BLaER1 treated with 17β-estradiol and CSF1 and Interleukin-3, amounts not matched to agents 10 nM and 100 nM (cell line): ENCODE results near the gene NKAP.

Experiments
- H3K27ac ChIP-seq, 11 experiments: shearing (Covaris generic); formaldehyde crosslinking; 2 replicates each; pipeline ENCODE4 v1.8.1; 2022
- H3K27me3 ChIP-seq, 11 experiments: shearing (Covaris generic); formaldehyde crosslinking; 2 replicates each; pipeline ENCODE4 v1.8.1; 2022
- H3K36me3 ChIP-seq, 11 experiments: shearing (Covaris generic); formaldehyde crosslinking; 2 replicates each; pipeline ENCODE4 v1.8.1; 2022
- H3K4me1 ChIP-seq, 10 experiments: shearing (Covaris generic); formaldehyde crosslinking; 2 replicates each; pipeline ENCODE4 v1.8.1; 2022
- H3K4me2 ChIP-seq, 11 experiments: shearing (Covaris generic); formaldehyde crosslinking; 2 replicates each; pipeline ENCODE4 v1.8.1; 2022
- H3K4me3 ChIP-seq, 10 experiments: shearing (Covaris generic); formaldehyde crosslinking; 2 replicates each; pipeline ENCODE4 v1.8.1; 2022
- H3K9ac ChIP-seq, 11 experiments: shearing (Covaris generic); formaldehyde crosslinking; 2 replicates each; pipeline ENCODE4 v1.8.1; 2022
- H3K9me3 ChIP-seq, 11 experiments: shearing (Covaris generic); formaldehyde crosslinking; replicated peaks in 1 of 11; 2 replicates each; pipeline ENCODE4 v1.8.1; 2022
- H4K20me1 ChIP-seq, 11 experiments: shearing (Covaris generic); formaldehyde crosslinking; 2 replicates each; pipeline ENCODE4 v1.8.1; 2022
- Cebpa-rat ChIP-seq, 11 experiments: shearing (Covaris generic); IDR thresholded peaks; 2 replicates each; pipeline ENCODE4 v1.8.1; 2022

Gene NKAP

DNA sequence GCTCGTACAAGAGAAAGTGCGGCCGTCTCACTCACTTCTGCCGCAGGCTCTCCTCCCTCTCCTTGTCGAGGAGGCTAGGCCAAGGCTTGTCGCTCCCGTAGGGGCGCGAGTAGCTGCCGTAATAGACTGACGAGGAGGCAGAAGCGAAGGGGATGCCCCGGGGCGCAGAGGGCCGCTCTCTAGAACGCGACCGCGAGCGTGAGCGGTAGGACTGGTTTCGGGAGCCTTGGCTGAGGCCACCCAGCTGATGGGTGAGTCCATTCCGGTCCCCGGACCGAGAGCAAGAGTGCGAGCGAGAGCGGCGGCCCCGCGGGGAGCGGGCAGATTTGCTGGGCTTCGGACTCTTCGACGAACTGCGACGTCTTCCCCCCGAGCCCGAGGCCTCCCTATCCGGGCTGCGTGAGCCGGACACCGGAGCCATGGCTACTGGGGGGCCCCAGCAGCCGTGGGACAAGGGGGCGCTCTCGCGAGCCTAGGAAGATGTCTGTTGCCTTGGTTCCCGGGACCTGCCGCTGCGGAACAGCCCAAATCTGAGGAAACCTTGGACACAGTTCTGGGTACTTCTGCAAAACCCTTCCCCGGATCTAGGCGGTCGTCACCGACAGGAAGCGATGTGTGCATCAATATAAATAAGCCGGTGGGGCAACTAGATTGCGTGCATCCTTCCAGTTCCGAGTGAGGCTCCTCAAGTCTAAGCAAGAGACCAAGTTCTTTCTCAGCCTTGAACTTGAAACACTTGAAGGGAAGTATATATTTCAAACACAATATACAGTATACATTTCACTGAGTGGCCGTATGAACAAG is at the start of gene NKAP:
Gene NKAP, minus strand, starts transcription at position 567 of the 804 bp plus-strand sequence. Its CDS starts 146 bp downstream, at position 421.
- H4K20me1 ChIP-seq = no peaks in the 10 kb centered on the region
- H3K36me3 ChIP-seq = no peaks in the 10 kb centered on the region
- no peak for TF ChIP-seq Cebpa-rat (IDR thresholded peaks at IDR 0.05)
- peak within 1 kb of the TSS; percentile 79 to 91 (median 86) for H3K9ac ChIP-seq
- H3K27ac ChIP-seq = peak within 1 kb of the TSS; percentile 64 to 89 (median 82)
- peak within 1 kb of the TSS; percentile 61 to 82 (median 74) for H3K4me2 ChIP-seq
- H3K27me3 ChIP-seq = no peaks in the 10 kb centered on the region
- H3K4me1 ChIP-seq = peaks cover 9 to 13% (median 11%) of the 10 kb centered on the region in 10 experiments
- H3K9me3 ChIP-seq = peaks cover 0 to 6% (median 0%) of the 10 kb centered on the region in 11 experiments; a peak in 2 of 22 replicates
- H3K4me3 ChIP-seq = peak within 1 kb of the TSS; percentile 57 to 78 (median 74)

DNA sequence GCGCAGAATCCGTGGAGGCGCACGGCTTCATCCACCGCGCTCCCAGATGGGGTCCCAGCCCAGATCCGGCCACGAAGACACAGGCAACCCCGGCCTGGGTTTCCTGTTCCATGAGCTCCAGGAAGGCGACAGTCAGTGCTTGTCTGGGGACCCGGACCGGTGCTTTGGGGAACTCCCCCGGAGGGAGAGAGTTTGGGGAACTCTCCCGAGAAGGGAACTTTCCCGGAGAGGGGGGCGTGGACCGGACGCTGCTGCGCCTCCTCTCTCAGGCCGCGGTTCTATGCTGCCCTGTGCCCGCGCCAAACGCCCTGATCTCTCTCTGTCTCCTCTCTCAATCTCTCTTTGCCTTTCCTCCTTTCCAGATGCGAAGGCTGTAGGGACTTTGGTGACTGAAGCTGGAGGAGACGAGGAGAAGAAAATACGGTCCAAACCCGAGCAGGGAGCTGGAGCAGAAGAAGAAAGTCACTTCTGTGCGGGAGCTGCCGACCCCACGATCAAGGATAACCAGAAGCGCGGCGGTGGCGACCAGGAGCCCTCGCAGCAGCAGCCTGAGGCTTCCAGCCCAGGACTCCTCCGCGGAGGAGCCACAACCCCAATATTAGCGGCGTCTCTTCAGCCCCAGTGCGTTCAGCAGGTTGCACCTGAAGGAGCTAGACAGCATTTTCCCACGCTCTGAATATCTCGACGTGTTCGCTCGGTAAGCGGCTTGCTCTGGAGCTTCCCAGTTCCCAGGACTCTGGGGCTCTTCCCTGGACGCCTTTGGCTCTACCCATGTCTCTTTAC is 47.6 kb upstream of the NKAP start:
- Histone ChIP-seq H3K36me3 (no peaks in the 10 kb centered on the region), H3K9ac (no peak overlapping the region), H3K4me2 (peak overlapping the region; percentile 45 to 79 (median 64)), H3K27me3 (peaks cover 77 to 82% (median 80%) of the 10 kb centered on the region in 11 experiments), H3K4me3 (peak overlapping the region; percentile 3 to 60 (median 38); a peak in 15 of 20 replicates), H4K20me1 (peaks cover 0 to 17% (median 0%) of the 10 kb centered on the region in 11 experiments; a peak in 5 of 22 replicates), H3K4me1 (peaks cover 6 to 18% (median 9%) of the 10 kb centered on the region in 10 experiments; a peak in 14 of 20 replicates), H3K27ac (no peak overlapping the region), H3K9me3 (peaks cover 0 to 24% (median 11%) of the 10 kb centered on the region in 11 experiments; a peak in 13 of 22 replicates)
- TF ChIP-seq Cebpa-rat (IDR thresholded peaks at IDR 0.05) = no peak

DNA sequence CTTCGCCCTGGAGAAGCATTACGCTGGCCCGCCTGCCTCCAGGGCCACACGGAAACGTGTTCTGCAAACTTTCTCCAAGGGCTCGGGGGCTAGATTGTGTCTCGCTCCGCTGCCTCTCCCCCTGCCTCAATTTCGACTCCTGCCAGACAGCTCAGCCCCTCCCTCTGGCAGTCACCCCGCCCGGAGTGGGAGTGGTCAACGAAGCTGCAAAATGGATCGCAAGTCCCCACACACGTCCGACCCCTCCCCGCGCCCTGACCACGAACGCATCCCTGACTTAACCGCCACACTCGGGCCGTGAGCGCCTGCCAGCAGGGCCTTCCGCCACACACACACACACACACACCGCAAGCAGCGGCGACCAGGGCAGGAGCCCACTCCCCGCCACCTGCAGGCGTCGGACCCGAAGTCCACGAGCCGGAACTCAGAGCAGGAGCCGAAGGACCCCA is 47.0 kb upstream of the NKAP start:
- peak overlapping the region; percentile 3 to 60 (median 38); a peak in 15 of 20 replicates for H3K4me3 ChIP-seq
- TF ChIP-seq Cebpa-rat (IDR thresholded peaks at IDR 0.05) = no peak
- peaks cover 0 to 24% (median 11%) of the 10 kb centered on the region in 11 experiments; a peak in 13 of 22 replicates for H3K9me3 ChIP-seq
- peaks cover 70 to 76% (median 74%) of the 10 kb centered on the region in 11 experiments for H3K27me3 ChIP-seq
- peaks cover 6 to 18% (median 9%) of the 10 kb centered on the region in 10 experiments; a peak in 14 of 20 replicates for H3K4me1 ChIP-seq
- peaks cover 0 to 17% (median 0%) of the 10 kb centered on the region in 11 experiments; a peak in 5 of 22 replicates for H4K20me1 ChIP-seq
- no peak overlapping the region for H3K9ac ChIP-seq
- H3K4me2 ChIP-seq = peak overlapping the region; percentile 45 to 79 (median 64)
- no peaks in the 10 kb centered on the region for H3K36me3 ChIP-seq
- H3K27ac ChIP-seq = no peak overlapping the region

DNA sequence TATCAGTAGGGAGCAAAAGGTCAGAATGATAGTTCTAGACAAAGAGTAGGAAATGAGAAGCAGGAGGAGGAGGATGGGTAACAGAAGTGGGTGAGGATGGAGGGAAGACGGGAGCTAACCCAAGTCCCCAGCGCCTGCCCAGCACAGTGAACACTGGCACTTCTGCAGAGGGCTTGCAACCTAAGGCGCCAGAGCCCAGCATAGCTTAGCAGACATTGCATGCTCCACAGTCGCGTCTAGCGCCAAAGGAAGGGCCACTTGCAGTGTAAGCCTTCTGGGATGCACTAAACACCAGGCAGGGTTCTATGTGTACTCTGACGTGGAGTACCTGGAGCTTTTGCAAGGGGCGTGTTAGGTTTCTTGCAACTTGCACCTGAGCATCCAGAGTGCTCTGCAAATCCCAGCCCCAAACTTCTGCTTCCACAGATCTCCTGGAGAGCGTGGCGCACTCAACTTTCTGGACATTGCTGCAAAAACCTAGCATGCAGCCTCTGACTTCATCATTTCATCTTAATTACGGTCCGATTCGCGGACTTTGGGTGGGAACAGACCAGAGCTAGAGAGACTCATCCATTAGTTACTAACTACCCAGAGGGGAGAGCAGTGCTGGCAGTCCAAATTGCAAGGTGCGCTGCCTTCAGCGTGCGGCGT is 46.5 kb upstream of the NKAP start:
- peak overlapping the region in 2 of 10 experiments; percentile 49 to 52; a peak in 1 of 20 replicates for H3K4me3 ChIP-seq
- peaks cover 65 to 71% (median 68%) of the 10 kb centered on the region in 11 experiments for H3K27me3 ChIP-seq
- peaks cover 6 to 18% (median 9%) of the 10 kb centered on the region in 10 experiments; a peak in 14 of 20 replicates for H3K4me1 ChIP-seq
- no peak for TF ChIP-seq Cebpa-rat (IDR thresholded peaks at IDR 0.05)
- no peak overlapping the region for H3K27ac ChIP-seq
- H3K9me3 ChIP-seq = peaks cover 0 to 21% (median 11%) of the 10 kb centered on the region in 11 experiments; a peak in 12 of 22 replicates
- no peak overlapping the region for H3K9ac ChIP-seq
- H3K36me3 ChIP-seq = no peaks in the 10 kb centered on the region
- peak overlapping the region in 8 of 11 experiments; percentile 45 to 78 (median 68); a peak in 10 of 22 replicates for H3K4me2 ChIP-seq
- H4K20me1 ChIP-seq = peaks cover 0 to 17% (median 0%) of the 10 kb centered on the region in 11 experiments; a peak in 4 of 22 replicates

DNA sequence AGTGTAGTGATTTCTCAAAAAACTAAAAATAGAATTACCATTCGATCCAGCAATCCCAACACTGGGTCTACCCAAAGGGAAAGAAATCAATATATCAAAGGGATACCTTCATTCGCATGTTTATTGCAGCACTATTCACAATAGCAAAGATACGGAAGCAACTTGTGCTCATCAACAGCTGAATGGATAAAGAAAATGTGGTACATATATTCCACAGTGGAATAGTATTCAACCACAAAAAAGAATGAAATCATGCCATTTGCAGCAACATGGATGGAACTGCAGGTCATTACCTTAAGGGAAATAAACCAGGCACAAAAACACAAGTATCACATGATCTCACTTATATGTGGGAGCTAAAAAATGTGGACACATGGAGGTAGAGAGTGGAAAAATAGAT is 42.7 kb upstream of the NKAP start:
- Histone ChIP-seq H3K27ac (no peak overlapping the region), H3K36me3 (no peaks in the 10 kb centered on the region), H3K9ac (no peak overlapping the region), H3K4me3 (no peak overlapping the region), H3K4me1 (peaks cover 0 to 7% (median 6%) of the 10 kb centered on the region in 10 experiments; a peak in 13 of 20 replicates), H4K20me1 (peaks cover 0 to 12% (median 0%) of the 10 kb centered on the region in 11 experiments; a peak in 4 of 22 replicates), H3K27me3 (peaks cover 27 to 33% (median 30%) of the 10 kb centered on the region in 11 experiments), H3K9me3 (peaks cover 0 to 17% (median 10%) of the 10 kb centered on the region in 11 experiments; a peak in 9 of 22 replicates), H3K4me2 (no peak overlapping the region)
- no peak for TF ChIP-seq Cebpa-rat (IDR thresholded peaks at IDR 0.05)

DNA sequence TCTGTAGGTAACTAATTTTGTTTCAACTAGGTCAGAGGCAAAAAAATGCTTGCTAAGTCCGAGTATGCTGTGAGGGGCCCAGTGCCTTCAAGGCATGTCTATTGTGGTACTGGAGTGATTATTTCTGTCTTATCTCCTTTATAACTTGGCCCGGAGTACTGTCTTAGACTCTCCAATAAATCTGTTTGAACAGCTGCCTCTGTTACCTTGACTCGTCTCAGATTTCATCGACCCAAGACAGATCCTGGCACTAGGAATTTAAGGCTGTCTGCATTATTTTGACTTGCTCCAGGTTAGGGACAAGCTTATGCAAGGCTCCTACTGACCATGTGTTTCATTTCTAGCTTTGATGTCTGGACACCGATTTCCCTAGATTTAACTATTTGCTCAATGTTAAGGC is 41.1 kb upstream of the NKAP start:
- H3K36me3 ChIP-seq = no peaks in the 10 kb centered on the region
- TF ChIP-seq Cebpa-rat (IDR thresholded peaks at IDR 0.05) = no peak
- H3K27me3 ChIP-seq = peaks cover 11 to 17% (median 14%) of the 10 kb centered on the region in 11 experiments
- no peaks in the 10 kb centered on the region for H3K4me1 ChIP-seq
- H4K20me1 ChIP-seq = 0 out of 22 replicates have a peak, but pooled peaks cover 0 to under 1% (median 0%) of the 10 kb centered on the region in 11 experiments
- no peak overlapping the region for H3K4me2 ChIP-seq
- no peak overlapping the region for H3K4me3 ChIP-seq
- no peak overlapping the region for H3K9ac ChIP-seq
- peaks cover 0 to 1% (median 0%) of the 10 kb centered on the region in 11 experiments; a peak in 1 of 22 replicates for H3K9me3 ChIP-seq
- H3K27ac ChIP-seq = no peak overlapping the region

DNA sequence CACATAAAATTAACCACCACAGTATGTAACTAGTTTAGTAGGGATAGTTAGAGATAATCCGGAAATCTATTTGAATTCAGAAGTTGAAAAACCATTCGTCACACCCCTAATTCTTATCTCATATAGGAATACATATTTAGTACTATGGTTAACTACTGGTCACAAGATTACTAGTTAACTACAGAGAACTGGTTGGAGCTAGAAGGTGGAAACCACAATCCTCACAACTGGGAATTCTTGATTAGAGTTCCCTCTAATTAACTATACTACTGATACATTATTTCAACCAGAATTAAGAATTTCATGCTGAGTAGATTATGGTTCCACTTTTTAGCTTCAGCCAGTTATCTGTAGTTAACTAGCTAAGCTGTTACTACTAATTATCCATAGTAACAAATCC is 39.9 kb upstream of the NKAP start:
- H3K4me3 ChIP-seq = no peak overlapping the region
- H3K27me3 ChIP-seq = peaks cover under 1 to 5% (median 3%) of the 10 kb centered on the region in 11 experiments
- TF ChIP-seq Cebpa-rat (IDR thresholded peaks at IDR 0.05) = no peak
- no peak overlapping the region for H3K4me2 ChIP-seq
- H3K4me1 ChIP-seq = no peaks in the 10 kb centered on the region
- no peaks in the 10 kb centered on the region for H3K36me3 ChIP-seq
- H3K9ac ChIP-seq = no peak overlapping the region
- H3K9me3 ChIP-seq = no peaks in the 10 kb centered on the region
- no peak overlapping the region for H3K27ac ChIP-seq
- no peaks in the 10 kb centered on the region for H4K20me1 ChIP-seq

DNA sequence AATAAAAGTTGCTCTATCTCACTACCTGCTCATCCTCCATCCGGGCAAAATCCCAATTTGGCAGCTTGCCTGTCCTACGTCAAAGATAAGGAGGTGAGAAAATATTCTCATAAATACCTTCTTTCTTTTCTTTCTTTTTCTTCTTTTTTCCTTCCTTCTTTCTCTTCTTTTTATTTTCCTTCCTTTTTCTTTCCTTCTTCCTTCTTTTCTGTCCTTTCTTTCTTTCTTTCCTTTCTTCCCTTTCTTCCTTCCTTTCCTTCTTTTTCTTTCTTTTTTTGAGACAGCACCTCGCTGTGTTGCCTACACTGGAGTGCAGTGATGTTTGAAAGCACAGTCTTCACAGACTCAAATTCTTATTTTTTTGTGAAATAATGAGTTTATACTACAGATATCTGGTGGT is 38.6 kb upstream of the NKAP start:
- H3K4me1 ChIP-seq = no peaks in the 10 kb centered on the region
- no peak for TF ChIP-seq Cebpa-rat (IDR thresholded peaks at IDR 0.05)
- H3K9me3 ChIP-seq = no peaks in the 10 kb centered on the region
- no peak overlapping the region for H3K27ac ChIP-seq
- H3K27me3 ChIP-seq = no peaks in the 10 kb centered on the region
- no peak overlapping the region for H3K9ac ChIP-seq
- no peaks in the 10 kb centered on the region for H4K20me1 ChIP-seq
- H3K4me2 ChIP-seq = no peak overlapping the region
- H3K4me3 ChIP-seq = no peak overlapping the region
- H3K36me3 ChIP-seq = no peaks in the 10 kb centered on the region
